GM23248 (cell line): ENCODE data around the gene SUGCT. TPM values are rescaled to one million over a fixed set of nuclear protein-coding genes. Genes with fewer than 3 reads are reported as not detected.
"Not testable (repeated sequence)": the region's sequence is repeated elsewhere in the genome, so short reads cannot be mapped to it uniquely, and the experiment has no call there.

ENCODE experiments used
- DNase-seq: peaks from one replicate; pipeline ENCODE4 v3.0.0-alpha.2; 2015
- H2AFZ ChIP-seq: fragments of 200-600 bp; sonication (generic); 2 replicates; pipeline ENCODE4 v1.6.1; 2016; ENCODE audit warnings: antibody characterized with exemption
- H3F3A ChIP-seq: fragments of 200-600 bp; sonication (generic); 2 replicates; pipeline ENCODE4 v1.6.1; 2016; ENCODE audit warnings: mild to moderate bottlenecking, antibody characterized with exemption, mixed run types; ENCODE audit not compliant: insufficient read depth
- H3K27ac ChIP-seq: fragments of 200-600 bp; sonication (generic); 2 replicates; pipeline ENCODE4 v1.5.1; 2016; ENCODE audit warnings: mild to moderate bottlenecking
- H3K27me3 ChIP-seq: fragments of 200-600 bp; sonication (generic); replicated peaks from 2 replicates; pipeline ENCODE4 v1.6.1; 2016; ENCODE audit warnings: mild to moderate bottlenecking; ENCODE audit not compliant: insufficient read depth
- H3K36me3 ChIP-seq: fragments of 200-600 bp; sonication (generic); 2 replicates; pipeline ENCODE4 v1.6.1; 2016; ENCODE audit warnings: low read depth, mild to moderate bottlenecking
- H3K4me1 ChIP-seq: fragments of 200-600 bp; sonication (generic); 2 replicates; pipeline ENCODE4 v1.6.1; 2016; ENCODE audit warnings: mild to moderate bottlenecking; ENCODE audit not compliant: insufficient read depth
- H3K4me2 ChIP-seq: fragments of 200-600 bp; sonication (generic); one replicate; pipeline ENCODE4 v1.6.1; 2016; ENCODE audit warnings: mild to moderate bottlenecking; ENCODE audit not compliant: unreplicated experiment
- H3K4me3 ChIP-seq: fragments of 200-600 bp; sonication (generic); 2 replicates; pipeline ENCODE4 v1.5.1; 2016; ENCODE audit warnings: mild to moderate bottlenecking
- H3K79me2 ChIP-seq: fragments of 200-600 bp; sonication (generic); 2 replicates; pipeline ENCODE4 v1.6.1; 2016; ENCODE audit warnings: mild to moderate bottlenecking; ENCODE audit not compliant: insufficient read depth
- H3K9ac ChIP-seq: fragments of 200-600 bp; sonication (generic); 2 replicates; pipeline ENCODE4 v1.6.1; 2016; ENCODE audit warnings: mild to moderate bottlenecking
- H3K9me2 ChIP-seq: fragments of 200-600 bp; sonication (generic); 2 replicates; pipeline ENCODE4 v1.6.1; 2016; ENCODE audit warnings: mixed run types, mild to moderate bottlenecking, moderate library complexity; ENCODE audit not compliant: insufficient read depth
- H3K9me3 ChIP-seq: fragments of 200-600 bp; sonication (generic); one replicate; pipeline ENCODE4 v1.6.1; 2017; ENCODE audit warnings: low read depth
- H4K20me1 ChIP-seq: fragments of 200-600 bp; sonication (generic); 2 replicates; pipeline ENCODE4 v1.6.0; 2016; ENCODE audit not compliant: insufficient read depth
- EZH2 ChIP-seq: fragments of 200-600 bp; sonication (generic); IDR thresholded peaks from 2 replicates; pipeline ENCODE4 v1.6.1; 2018; ENCODE audit warnings: antibody characterized with exemption, mild to moderate bottlenecking; ENCODE audit not compliant: insufficient read depth, poor library complexity, severe bottlenecking
- EZH2phosphoT487 ChIP-seq: fragments of 200-600 bp; sonication (generic); IDR thresholded peaks from 2 replicates; pipeline ENCODE4 v1.6.1; 2018; ENCODE audit warnings: antibody characterized with exemption, moderate library complexity, mild to moderate bottlenecking, low read depth; ENCODE audit not compliant: insufficient read depth
- WGBS, 2 experiments: methylation state at CpG; one replicate each; pipeline ENCODE4 v1.1.6; 2015 to 2017; ENCODE audit warnings: low lambda C conversion rate in 2 of 2, low coverage in 1 of 2; ENCODE audit errors: missing lambda C conversion rate in 2 of 2; 5-methylcytosine and 5-hydroxymethylcytosine counted together
- in situ Hi-C: fragments of 300-500 bp; cut with MboI; formaldehyde crosslinking; loops from 2 replicates; pipeline ENCODE4 v1.15.0; 2020
- polyA plus RNA-seq: library from polyadenylated mRNA; unstranded; fragments of >200 nt; fragmentation: Nextera tagmentation; extraction: Ambion mirVana; gene quantifications from 2 replicates; pipeline ENCODE4 v1.2.1, GENCODE V29; 2016
- total RNA-seq: library from RNA; depleted of rRNA; stranded (reverse); fragments of >200 nt; shearing (Covaris generic); gene quantifications from 2 replicates; pipeline ENCODE4 v1.2.3, GENCODE V29; 2014

The SUGCT gene
- total and polyA plus RNA-seq, 2 experiments from 2014 or later, result 2.2 to 7.1 TPM

DNA sequence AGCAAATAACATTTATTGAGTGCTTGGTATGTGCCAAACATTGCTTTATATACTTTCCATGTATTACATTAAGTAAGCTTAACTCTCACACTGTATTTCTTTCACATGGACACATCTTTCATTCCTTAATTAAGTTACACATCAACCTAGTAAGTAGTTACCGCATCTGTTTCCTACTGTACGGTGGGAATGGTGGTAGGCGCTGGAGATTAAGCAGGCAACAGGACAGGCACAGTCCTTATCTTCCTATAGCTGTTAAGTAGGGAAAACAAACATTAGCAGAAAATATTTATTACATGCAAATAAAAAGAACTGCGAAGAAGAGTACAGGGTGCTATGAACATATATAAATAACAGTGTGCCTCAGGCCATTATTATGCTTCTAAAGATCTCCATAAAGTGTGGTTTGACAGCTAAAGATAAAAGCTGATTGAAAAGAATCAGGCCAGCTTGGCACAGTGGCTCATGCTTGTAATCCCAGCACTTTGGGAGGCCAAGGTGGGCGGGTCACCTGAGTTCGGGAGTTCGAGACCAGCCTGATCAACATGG is 105.0 kb downstream of the SUGCT start:
- Histone ChIP-seq H3K4me3 (no peak overlapping the region), H3K79me2 (no peaks in the 10 kb centered on the region), H4K20me1 (no peaks in the 10 kb centered on the region), H3K27me3 (no peaks in the 10 kb centered on the region), H3F3A (no peaks in the 10 kb centered on the region), H3K4me2 (no peak overlapping the region), H3K27ac (no peak overlapping the region), H3K4me1 (no peaks in the 10 kb centered on the region), H3K9me3 (no peaks in the 10 kb centered on the region), H3K36me3 (no peaks in the 10 kb centered on the region), H3K9ac (no peak overlapping the region), H3K9me2 (no peaks in the 10 kb centered on the region), H2AFZ (no peak overlapping the region)
- TF ChIP-seq EZH2 (no peak), EZH2phosphoT487 (no peak)
- WGBS, 2 experiments, result 97 to 98% methylated on average over 7 of the region's 7 CpGs
- DNase-seq, result no peak
- in situ Hi-C loops, result loop anchor here (25.0 kb wide), 1 partner anchor 1472 kb away; the partner anchor contains the start of gene INHBA

DNA sequence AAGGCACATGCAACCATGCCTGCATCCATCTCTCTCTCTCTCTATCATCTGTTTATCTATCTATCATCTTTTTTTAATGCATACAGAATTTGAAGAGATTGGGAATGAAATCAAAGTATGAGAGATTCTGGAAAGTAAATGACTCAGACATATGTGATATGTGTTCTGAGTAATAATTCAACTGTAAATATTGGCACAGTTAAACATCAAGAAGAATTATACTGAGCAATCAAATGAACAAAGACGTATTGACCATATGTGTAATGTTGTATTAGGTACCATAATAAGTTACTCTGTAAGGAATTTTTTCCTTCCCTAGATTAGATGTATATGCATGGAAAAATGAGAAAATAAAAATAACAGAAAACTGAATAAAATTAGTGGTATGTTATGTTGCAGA is 108.3 kb downstream of the SUGCT start:
- no peaks in the 10 kb centered on the region for H3K36me3 ChIP-seq
- no peak overlapping the region for H2AFZ ChIP-seq
- no peaks in the 10 kb centered on the region for H3K79me2 ChIP-seq
- no peaks in the 10 kb centered on the region for H3K9me3 ChIP-seq
- no peaks in the 10 kb centered on the region for H3K9me2 ChIP-seq
- 93 to 98% methylated on average over 1 of the region's 1 CpG for WGBS, 2 experiments
- H3K27ac ChIP-seq, result no peak overlapping the region
- no peak overlapping the region for H3K4me2 ChIP-seq
- in situ Hi-C loops, result loop anchor here (25.0 kb wide), 1 partner anchor 1469 kb away; the partner anchor contains the start of gene INHBA
- H4K20me1 ChIP-seq, result no peaks in the 10 kb centered on the region
- H3F3A ChIP-seq, result no peaks in the 10 kb centered on the region
- H3K4me1 ChIP-seq, result no peaks in the 10 kb centered on the region
- DNase-seq, result no peak
- TF ChIP-seq EZH2phosphoT487, result no peak
- TF ChIP-seq EZH2, result no peak
- no peak overlapping the region for H3K4me3 ChIP-seq
- no peak overlapping the region for H3K9ac ChIP-seq
- H3K27me3 ChIP-seq, result no peaks in the 10 kb centered on the region

DNA sequence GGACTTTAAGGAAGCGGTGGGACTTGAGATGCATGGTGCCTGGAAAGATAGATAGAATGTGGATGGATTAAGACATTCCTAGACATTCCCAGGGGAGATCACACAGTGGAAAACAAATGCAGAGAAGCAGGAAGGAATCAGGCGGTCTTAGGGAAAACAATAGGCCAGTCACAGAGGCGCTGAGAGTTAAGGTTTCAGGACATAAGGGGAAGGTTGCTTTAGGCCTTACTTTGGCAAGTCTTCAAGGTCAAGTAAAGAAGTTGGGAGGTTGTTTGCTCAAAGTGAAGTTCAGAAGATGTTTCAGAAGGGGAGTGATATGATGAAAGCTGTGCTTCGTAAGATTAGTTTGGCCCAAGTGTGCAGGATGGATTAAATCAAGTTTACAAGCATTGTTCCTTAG is 109.4 kb downstream of the SUGCT start:
- WGBS, 2 experiments, result 89 to 91% methylated on average over 4 of the region's 4 CpGs
- H2AFZ ChIP-seq, result no peak overlapping the region
- no peak for TF ChIP-seq EZH2
- TF ChIP-seq EZH2phosphoT487, result no peak
- H3K4me1 ChIP-seq, result no peaks in the 10 kb centered on the region
- H3K79me2 ChIP-seq, result no peaks in the 10 kb centered on the region
- H4K20me1 ChIP-seq, result no peaks in the 10 kb centered on the region
- H3K36me3 ChIP-seq, result no peaks in the 10 kb centered on the region
- H3K9me2 ChIP-seq, result no peaks in the 10 kb centered on the region
- no peak for DNase-seq
- H3K9ac ChIP-seq, result no peak overlapping the region
- H3K27ac ChIP-seq, result no peak overlapping the region
- H3K9me3 ChIP-seq, result no peaks in the 10 kb centered on the region
- no peak overlapping the region for H3K4me2 ChIP-seq
- no peak overlapping the region for H3K4me3 ChIP-seq
- in situ Hi-C loops, result loop anchor here (25.0 kb wide), 1 partner anchor 1468 kb away; the partner anchor contains the start of gene INHBA
- H3F3A ChIP-seq, result no peaks in the 10 kb centered on the region
- H3K27me3 ChIP-seq, result no peaks in the 10 kb centered on the region

DNA sequence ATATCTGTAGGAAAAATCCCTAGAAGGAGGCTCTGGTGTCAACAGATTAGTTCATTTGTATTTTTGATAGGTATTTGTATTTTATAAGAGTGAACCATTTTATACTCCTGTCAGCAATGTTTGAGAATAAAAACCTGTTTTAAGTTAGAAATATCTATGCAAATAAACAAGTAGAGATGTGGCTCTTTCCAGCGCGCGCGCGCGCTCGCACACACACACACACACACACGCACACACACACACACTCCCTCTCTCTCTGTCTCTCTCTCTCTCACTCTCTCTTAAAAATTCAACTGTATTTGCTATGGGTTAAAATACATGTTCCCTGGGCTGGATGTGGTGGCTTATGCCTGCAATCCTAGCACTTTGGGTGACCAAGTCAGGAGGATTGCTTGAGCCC is 113.9 kb downstream of the SUGCT start:
- Histone ChIP-seq H3K27me3 (no peaks in the 10 kb centered on the region), H3F3A (no peaks in the 10 kb centered on the region), H4K20me1 (no peaks in the 10 kb centered on the region), H3K9me2 (no peaks in the 10 kb centered on the region), H3K27ac (no peak overlapping the region), H2AFZ (no peak overlapping the region), H3K9me3 (no peaks in the 10 kb centered on the region), H3K4me1 (no peaks in the 10 kb centered on the region), H3K4me2 (no peak overlapping the region), H3K9ac (no peak overlapping the region), H3K79me2 (no peaks in the 10 kb centered on the region), H3K36me3 (no peaks in the 10 kb centered on the region), H3K4me3 (no peak overlapping the region)
- no peak for TF ChIP-seq EZH2
- TF ChIP-seq EZH2phosphoT487, result no peak
- no peak for DNase-seq
- WGBS, 2 experiments, result 79 to 85% methylated on average over 8 of the region's 8 CpGs
- in situ Hi-C loops, result loop anchor here (25.0 kb wide), 1 partner anchor 1464 kb away; the partner anchor contains the start of gene INHBA

DNA sequence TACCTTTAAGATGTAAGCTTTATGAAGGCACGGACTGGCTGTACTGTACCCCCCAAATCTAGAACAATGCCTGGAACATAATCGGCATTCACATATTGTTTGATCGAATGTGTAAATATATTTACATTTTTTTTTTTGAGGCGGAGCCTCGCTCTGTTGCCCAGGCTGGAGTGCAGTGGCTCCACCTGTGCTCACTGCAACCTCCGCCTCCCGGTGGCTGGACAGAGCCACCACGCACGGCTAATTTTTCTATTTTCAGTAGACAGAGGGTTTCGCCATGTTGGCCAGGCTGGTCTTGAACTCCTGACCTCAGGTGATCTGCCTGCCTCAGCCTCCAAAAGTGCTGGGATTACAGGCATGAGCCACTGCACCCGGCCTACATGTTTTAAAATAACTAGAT is 118.6 kb downstream of the SUGCT start:
- H3K4me2 ChIP-seq, H3K36me3 ChIP-seq, H2AFZ ChIP-seq, H4K20me1 ChIP-seq, H3K9me2 ChIP-seq, DNase-seq, H3F3A ChIP-seq, H3K27me3 ChIP-seq, H3K9me3 ChIP-seq, H3K4me3 ChIP-seq, H3K9ac ChIP-seq, H3K79me2 ChIP-seq, H3K4me1 ChIP-seq, in situ Hi-C loops, H3K27ac ChIP-seq: not testable (repeated sequence)
- WGBS, 2 experiments, result 95 to 96% methylated on average over 11 of the region's 11 CpGs
